ENCODE results near the gene GADD45GIP1.

DNA sequence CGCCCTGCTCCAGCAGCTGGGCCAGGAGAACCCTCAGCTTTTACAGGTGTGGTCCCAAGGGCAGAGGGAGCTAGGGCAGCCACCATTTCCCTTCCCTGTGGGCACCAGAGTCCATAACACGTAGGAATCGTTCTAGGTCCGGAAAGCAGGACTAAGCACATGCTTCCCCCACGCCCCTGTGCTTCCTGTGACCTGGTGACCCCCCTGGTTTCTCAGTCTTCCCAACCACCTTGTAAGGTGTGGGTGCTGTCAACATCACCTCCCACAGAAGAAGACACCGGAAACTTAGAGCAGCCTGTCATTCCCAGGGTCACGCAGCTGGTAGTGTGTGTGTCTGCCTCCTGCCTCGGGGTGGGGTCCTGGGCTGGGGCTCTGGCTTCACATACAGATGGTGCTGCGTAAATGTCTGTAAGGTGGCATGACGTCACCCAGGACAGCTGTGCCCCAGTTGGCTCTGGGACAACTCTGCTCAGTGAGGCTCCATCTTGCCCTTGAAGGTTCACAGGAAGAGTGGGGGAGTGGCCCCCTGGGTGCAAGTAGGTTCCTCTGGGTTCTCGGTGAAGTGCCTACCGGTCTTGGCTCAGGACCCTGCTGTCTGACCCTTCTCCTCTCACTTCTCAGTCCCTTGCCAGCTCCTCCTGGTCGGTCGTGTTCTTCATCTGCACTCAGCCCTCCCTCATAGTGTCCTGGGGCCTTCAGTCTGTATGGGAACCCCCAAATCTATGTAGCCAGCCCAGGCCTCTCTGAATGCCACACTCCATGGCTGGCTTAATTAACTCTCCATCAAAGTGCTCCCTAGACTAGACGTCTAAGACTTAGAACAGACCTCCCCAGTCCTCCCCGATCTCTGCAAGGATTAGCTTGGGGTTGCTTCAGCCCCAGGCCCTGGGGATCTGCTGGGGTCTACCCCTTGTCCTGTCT lies 7.4 kb downstream of the GADD45GIP1 start:
- TF ChIP-seq, protein P1, sequence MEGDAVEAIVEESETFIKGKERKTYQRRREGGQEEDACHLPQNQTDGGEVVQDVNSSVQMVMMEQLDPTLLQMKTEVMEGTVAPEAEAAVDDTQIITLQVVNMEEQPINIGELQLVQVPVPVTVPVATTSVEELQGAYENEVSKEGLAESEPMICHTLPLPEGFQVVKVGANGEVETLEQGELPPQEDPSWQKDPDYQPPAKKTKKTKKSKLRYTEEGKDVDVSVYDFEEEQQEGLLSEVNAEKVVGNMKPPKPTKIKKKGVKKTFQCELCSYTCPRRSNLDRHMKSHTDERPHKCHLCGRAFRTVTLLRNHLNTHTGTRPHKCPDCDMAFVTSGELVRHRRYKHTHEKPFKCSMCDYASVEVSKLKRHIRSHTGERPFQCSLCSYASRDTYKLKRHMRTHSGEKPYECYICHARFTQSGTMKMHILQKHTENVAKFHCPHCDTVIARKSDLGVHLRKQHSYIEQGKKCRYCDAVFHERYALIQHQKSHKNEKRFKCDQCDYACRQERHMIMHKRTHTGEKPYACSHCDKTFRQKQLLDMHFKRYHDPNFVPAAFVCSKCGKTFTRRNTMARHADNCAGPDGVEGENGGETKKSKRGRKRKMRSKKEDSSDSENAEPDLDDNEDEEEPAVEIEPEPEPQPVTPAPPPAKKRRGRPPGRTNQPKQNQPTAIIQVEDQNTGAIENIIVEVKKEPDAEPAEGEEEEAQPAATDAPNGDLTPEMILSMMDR (conservative IDR thresholded peaks at IDR 0.05 in 1 of 2, IDR thresholded peaks at IDR 0.05 in 1 of 2; ENCODE audit: low read depth in 1 of 2, low read length in 2 of 2) = no peak
- no peak for TF ChIP-seq EZH2 (IDR thresholded peaks at IDR 0.05; ENCODE audit: low read length, missing control alignments)
